HG03025 (cell line): ENCODE data around the gene PATJ.
"Not testable (repeated sequence)": the region's sequence is repeated elsewhere in the genome, so short reads cannot be mapped to it uniquely, and the experiment has no call there.

Experiments used
- ATAC-seq: cut with Tn5 transposase; IDR thresholded peaks from one replicate; pipeline ENCODE4 v1.9.1; 2021; ENCODE audit warnings: mild to moderate bottlenecking, moderate library complexity; ENCODE audit not compliant: unreplicated experiment, low FRiP score

The PATJ gene

DNA sequence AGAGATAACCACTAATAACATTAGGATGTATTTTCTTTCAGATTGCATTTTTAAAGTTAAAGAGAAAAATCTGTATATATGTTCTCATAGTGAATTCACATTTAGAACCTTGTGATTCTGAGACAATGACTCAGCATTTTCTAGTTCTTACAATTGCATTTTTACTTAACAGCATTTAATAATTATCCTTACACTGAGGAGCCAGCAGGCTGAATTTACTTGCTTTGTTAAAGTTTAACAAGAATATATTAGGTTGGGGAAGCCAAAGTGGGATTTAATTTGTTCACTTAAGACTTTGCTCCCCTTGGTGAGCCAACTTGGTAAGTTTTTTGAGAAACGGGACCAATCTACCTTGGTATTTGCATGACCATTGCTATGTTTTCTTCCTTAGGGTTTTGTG is 4.5 kb downstream of the PATJ start:
- no peak for ATAC-seq

- no peak for ATAC-seq
Observed at GRCh38 chr1:61748566-61748965, 6.3 kb downstream of the PATJ start.

DNA sequence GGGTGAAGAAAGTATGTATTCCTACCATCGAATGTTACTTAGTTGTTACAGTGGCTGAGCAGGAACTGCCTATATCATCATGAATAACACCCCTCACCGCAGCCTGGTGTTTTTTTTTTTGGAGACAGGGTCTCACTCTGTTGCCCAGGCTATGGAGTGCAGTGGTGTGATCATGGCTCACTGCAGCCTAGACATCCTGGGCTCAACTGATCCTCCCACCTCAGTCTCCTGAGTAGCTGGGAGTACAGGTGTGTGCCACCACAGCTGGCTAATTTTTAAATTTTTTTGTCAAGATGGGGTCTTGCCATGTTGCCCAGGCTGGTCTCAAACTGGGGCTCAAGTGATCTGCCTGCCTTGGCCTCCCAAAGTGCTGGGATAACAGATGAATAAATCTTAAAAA is 7.3 kb downstream of the PATJ start:
- no peak for ATAC-seq

DNA sequence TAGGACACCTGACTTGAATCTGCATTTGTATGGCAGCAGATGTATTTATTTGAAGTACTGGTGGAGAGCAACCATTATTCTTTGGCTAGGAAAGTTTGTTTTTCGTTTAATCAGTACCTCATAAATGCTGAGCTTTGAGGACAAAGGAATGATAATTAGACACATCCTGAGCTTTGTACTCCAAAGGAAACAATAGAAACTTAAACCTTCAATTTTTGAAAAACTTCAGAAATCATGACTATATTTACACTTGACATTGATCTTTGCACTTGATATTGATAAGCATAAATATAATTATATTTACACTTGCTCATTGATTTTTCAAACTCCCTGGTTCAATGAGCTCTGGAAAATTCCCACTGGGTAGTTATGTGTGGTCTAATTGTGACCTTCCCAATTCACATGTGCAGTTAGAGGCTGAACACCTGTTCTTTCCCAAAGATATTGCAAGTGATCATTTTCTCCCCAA is 10.7 kb downstream of the PATJ start:
- ATAC-seq, result no peak

GRCh38 chr1:61753998-61754508 is 11.8 kb downstream of the PATJ start:
- no peak for ATAC-seq

- ATAC-seq, result no peak
Observed at GRCh38 chr1:61754545-61754944, 12.3 kb downstream of the PATJ start.

DNA sequence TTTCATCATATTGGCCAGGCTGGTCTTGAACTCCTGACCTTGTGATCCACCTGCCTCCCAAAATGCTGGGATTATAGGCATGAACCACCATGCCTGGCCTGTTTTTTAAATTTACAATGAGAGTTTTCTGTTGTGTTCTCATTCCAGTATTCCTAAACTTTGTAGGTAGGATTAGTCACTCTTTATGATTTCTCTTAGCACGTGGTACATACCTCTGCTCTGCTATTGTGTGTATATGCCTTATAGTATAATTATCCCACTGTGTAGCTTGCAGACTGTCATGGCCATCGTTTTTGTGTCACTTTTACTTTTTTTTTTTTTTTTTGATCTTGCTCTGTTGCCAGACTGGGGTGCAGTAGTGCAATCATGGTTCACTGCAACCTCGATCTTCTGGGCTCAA is 14.5 kb downstream of the PATJ start:
- ATAC-seq, result no peak

GRCh38 chr1:61757950-61758349 is 15.7 kb downstream of the PATJ start:
- no peak for ATAC-seq

DNA sequence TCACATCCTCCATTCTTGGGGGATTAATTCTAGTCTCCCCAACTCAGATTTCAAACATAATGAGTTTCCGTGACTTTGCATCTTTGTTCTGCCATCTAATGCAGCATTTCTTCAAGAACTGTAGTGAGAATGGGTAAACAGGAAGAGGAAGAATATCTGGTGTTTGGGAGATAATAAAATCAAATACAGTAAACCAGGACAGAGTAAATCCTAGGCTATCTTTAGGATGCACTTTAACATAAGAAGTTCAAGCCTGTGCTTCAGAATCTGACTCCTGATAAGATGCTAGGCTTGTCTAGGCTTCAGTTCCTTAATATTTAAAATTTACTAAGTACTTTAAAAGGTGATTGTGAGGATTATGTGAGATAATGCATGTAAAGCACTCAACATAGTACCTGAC is 27.9 kb downstream of the PATJ start:
- no peak for ATAC-seq

- ATAC-seq, result no peak
Observed at GRCh38 chr1:61776091-61776490, 33.8 kb downstream of the PATJ start.

DNA sequence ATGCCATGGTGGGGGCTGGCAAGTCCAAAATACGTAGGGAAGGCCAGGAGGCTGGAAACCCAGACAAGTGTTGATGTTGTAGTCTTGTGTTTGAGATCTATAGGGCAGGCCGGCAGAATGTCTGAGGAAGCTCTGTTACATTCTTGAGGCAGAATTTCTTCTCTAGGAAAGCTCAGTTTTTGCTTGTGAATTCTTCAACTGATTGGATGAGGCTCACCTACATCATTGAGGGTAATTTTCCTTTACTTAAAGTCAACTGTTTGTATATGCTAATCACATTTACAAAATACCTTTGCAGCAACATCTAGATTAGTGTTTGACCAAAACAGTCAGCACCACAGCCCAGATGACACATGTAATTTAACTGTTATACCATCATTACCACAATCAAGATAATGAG is 37.0 kb downstream of the PATJ start:
- no peak for ATAC-seq

- no peak for ATAC-seq
Observed at GRCh38 chr1:61781151-61781550, 38.9 kb downstream of the PATJ start.

DNA sequence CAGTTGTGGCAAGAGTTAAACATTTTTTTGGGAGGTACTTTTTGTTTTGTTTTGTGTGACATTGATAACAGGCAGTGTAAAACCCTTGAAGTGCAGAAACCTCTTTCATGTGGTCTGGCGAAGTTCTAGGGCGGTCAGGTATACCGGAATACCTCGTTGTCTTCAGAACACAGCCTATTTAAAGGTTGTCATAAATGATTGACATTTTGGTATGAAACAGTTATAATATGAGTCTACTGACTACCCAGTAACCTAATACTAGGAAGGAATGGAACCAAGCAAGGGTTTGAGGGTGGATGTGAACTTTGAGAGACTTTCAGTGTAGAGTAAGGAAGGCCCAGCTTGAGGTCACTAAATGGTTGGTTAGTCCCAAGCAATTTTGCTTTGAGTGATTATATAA is 40.5 kb downstream of the PATJ start:
- ATAC-seq, result no peak

DNA sequence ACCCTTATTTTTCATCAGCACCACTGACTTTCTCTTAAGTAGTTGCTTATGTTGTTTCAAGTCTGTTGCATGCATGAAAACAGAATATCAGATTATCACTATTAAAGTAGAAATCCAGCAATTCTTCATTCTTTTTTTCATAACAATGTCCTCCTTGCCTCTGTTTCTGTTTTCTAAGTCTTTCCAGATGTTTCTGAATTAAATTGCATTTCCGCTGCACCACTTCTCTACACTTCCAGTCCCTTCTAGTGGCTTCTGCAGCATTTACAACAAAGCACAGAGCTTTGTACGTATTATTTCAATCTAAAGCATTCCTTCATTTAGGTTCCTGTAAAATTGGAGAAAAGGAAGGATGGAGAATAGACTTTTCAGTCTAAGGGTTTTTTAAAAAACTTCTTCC is 42.4 kb downstream of the PATJ start:
- no peak for ATAC-seq

GRCh38 chr1:61790837-61791236 is 48.6 kb downstream of the PATJ start:
- ATAC-seq, result no peak

DNA sequence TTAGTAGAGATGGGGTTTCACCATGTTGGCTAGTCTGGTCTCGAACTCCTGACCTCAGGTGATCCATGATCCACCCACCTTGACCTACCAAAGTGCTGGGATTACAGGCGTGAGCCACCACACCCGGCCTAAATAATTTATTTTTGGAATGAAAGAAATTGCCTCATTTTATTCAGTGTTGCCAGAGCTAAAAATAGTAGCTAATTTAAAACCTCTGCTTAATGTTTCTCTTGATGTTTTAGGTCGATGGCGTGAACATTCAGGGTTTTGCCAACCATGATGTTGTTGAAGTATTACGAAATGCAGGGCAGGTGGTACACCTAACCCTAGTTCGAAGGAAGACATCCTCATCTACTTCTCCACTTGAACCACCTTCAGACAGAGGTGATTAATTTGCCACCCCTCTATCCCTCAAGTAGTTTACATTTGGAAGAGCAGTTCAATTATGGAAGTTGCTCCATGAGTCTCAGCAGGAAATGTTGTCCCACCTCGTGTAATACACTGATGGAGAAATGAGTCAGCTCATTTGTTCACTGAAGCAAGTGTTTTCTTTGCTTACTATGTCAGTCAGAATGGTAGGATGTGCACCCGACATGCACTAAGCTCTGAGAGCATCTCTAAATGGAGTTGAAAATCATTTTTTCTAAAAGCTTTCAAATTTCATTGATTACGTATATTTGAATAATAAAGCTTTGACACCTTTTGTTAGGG is 54.9 kb downstream of the PATJ start:
- ATAC-seq, result no peak

DNA sequence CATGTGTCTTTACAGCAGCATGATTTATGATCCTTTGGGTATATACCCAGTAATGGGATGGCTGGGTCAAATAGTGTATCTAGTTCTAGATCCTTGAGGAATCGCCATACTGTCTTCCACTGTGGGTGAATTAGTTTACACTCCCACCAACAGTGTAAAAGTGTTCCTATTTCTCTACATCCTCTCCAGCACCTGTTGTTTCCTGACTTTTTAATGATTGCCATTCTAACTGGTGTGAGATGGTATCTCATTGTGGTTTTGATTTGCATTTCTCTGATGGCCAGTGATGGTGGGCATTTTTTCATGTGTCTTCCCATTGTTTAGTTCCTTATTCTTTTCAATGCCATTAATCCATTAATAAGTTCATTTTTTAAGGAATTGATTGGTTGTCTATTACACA is 58.8 kb downstream of the PATJ start:
- not testable (repeated sequence) for ATAC-seq

- ATAC-seq, result no peak
Observed at GRCh38 chr1:61807606-61808140, 65.4 kb downstream of the PATJ start.

DNA sequence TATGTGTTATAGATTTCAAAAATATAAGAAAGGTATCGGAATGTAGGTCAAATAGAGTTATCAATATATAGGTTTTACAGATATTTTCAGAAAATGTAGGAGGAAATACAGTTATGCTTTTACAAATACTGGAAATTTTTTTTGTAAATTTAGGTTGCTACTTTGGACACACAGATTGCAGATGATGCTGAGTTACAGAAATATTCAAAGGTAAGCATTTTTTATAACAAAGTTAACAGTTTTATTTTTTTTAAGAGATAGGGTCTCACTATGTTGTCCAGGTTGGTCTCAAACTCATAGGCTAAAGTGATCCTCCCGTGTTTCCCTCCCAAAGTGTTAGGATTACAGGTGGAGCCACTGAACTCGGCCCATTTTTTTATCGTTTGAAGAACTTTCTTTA is 66.0 kb downstream of the PATJ start:
- ATAC-seq, result no peak

DNA sequence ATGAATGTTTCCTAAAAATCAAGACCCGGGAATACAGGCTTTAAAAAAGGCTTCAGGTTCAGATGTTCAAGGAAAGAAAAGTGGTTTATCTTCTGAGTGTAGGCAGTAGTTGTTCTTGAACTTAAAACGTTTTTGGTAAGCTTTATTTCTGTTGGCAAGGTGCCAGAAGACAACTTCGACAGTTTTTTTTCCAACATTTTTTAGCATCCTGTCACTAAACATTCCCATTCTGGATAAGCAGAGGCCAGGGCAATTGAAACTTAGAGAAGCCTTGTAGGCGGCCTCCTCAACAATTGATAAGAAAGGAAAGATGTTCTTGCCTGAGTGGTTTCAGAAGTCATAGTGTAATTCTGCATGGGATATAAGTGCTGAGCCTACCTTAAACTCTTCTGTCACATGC is 66.7 kb downstream of the PATJ start:
- ATAC-seq, result no peak

DNA sequence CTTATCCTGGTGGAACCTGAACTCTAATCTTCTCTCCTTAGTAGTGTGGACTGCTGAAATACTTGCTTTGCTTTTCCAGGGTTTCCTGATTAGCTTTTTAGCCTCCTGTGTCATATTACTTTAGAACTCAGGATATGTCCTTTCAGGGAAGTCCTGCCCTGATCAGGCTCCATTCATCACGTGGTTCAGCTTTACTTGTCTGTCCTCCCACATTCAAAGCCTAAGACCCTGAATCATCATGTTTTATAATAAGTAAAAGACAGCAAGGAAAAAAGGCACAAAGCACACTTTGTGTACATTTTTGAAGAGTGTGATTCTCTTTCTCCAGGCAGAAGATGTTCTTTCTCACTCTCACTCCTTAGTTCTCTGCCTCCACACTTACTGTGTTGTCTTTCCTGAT is 70.6 kb downstream of the PATJ start:
- ATAC-seq, result no peak

- no peak for ATAC-seq
Observed at GRCh38 chr1:61816191-61816590, 73.9 kb downstream of the PATJ start.
